Activated naive CD4-positive, alpha-beta T cell (primary cell): Measurements from ENCODE around the gene CECR2.
A peak's percentile ranks its signal among the peaks of the same experiment; 100 is the strongest.

Experiments
- DNase-seq, 4 experiments: peaks; one replicate each; lab custom pipeline; 2025; lab: John Stamatoyannopoulos, UW

Gene CECR2

GRCh38 chr22:17369439-17370025 lies at the start of gene CECR2:
TSS of gene CECR2 (plus strand) at chr22:17369460. CDS start at chr22:17369784, 324 bp downstream.
- DNase-seq: no peak

- DNase-seq: no peak
These were observed 49.7 kb upstream of the CECR2 start for GRCh38 chr22:17319546-17319945.

GRCh38 chr22:17322511-17322910 lies 46.7 kb upstream of the CECR2 start:
- DNase-seq: no peak

- no peak for DNase-seq
These were observed 37.6 kb upstream of the CECR2 start for GRCh38 chr22:17331690-17332089.

- no peak for DNase-seq
These were observed 37.0 kb upstream of the CECR2 start for GRCh38 chr22:17332109-17332800.

GRCh38 chr22:17334059-17334458 lies 35.2 kb upstream of the CECR2 start:
- DNase-seq: no peak

GRCh38 chr22:17334983-17335382 lies 34.3 kb upstream of the CECR2 start:
- no peak for DNase-seq

GRCh38 chr22:17336061-17336460 lies 33.2 kb upstream of the CECR2 start:
- DNase-seq: no peak

- DNase-seq: no peak
These were observed 31.6 kb upstream of the CECR2 start for GRCh38 chr22:17337639-17338038.

- no peak for DNase-seq
These were observed 30.1 kb upstream of the CECR2 start for GRCh38 chr22:17339095-17339693.

GRCh38 chr22:17342361-17342760 lies 26.9 kb upstream of the CECR2 start:
- DNase-seq: no peak

- DNase-seq: no peak
These were observed 25.5 kb upstream of the CECR2 start for GRCh38 chr22:17343766-17344165.

GRCh38 chr22:17346578-17346977 lies 22.7 kb upstream of the CECR2 start:
- DNase-seq: no peak

GRCh38 chr22:17347724-17348123 lies 21.5 kb upstream of the CECR2 start:
- DNase-seq: no peak

GRCh38 chr22:17348464-17349103 lies 20.7 kb upstream of the CECR2 start:
- no peak for DNase-seq

- DNase-seq: no peak
These were observed 20.1 kb upstream of the CECR2 start for GRCh38 chr22:17349172-17349571.

GRCh38 chr22:17350292-17350691 lies 19.0 kb upstream of the CECR2 start:
- DNase-seq: no peak

GRCh38 chr22:17352798-17353197 lies 16.5 kb upstream of the CECR2 start:
- DNase-seq: no peak

- no peak for DNase-seq
These were observed 11.6 kb upstream of the CECR2 start for GRCh38 chr22:17357688-17358087.

- no peak for DNase-seq
These were observed 10.8 kb upstream of the CECR2 start for GRCh38 chr22:17358415-17358814.

- no peak for DNase-seq
These were observed 9.8 kb upstream of the CECR2 start for GRCh38 chr22:17359501-17359900.

GRCh38 chr22:17366329-17366728 lies 2.9 kb upstream of the CECR2 start:
- no peak for DNase-seq

- DNase-seq: peak in 1 of 4 experiments; percentile 4
These were observed 2.4 kb upstream of the CECR2 start for GRCh38 chr22:17366830-17367229.
